ENCODE measurements around the gene ZNF639.

GRCh38 chr3:179324270-179324754 is 1.5 kb downstream of the ZNF639 start:
- TF ChIP-seq TAF1 (IDR thresholded peaks at IDR 0.05; ENCODE audit: borderline replicate concordance, insufficient read depth, low read length) (no peak), POLR2AphosphoS5 (IDR thresholded peaks at IDR 0.05; ENCODE audit: low read depth, low read length) (no peak)

Measured in PFSK-1 (cell line).